Neutrophil (primary cell): ENCODE measurements around the gene ATIC.
"Not testable (repeated sequence)": the region's sequence is repeated elsewhere in the genome, so short reads cannot be mapped to it uniquely, and the experiment has no call there.

Source experiments
- H3K27ac ChIP-seq: fragments of 200-600 bp; sonication (generic); 2 replicates; pipeline ENCODE4 v1.5.1; 2016; ENCODE audit warnings: mild to moderate bottlenecking, moderate library complexity
- H3K27me3 ChIP-seq: fragments of 200-600 bp; sonication (generic); 2 replicates; pipeline ENCODE4 v1.6.0; 2016; ENCODE audit warnings: mild to moderate bottlenecking
- H3K36me3 ChIP-seq: fragments of 200-600 bp; sonication (generic); 2 replicates; pipeline ENCODE4 v1.5.1; 2017
- H3K4me1 ChIP-seq, 2 experiments: fragments of 200-600 bp in 1 of 2; sonication (generic) in 1 of 2; 1 replicate in 1 of 2; 2 replicates in 1 of 2; pipeline versions ENCODE4 v1.5.1 to v1.6.1; 2013 to 2016; ENCODE audit warnings: low read depth in 1 of 2, low read length in 1 of 2, mild to moderate bottlenecking in 1 of 2, moderate library complexity in 1 of 2; ENCODE audit not compliant: control insufficient read depth in 1 of 2, insufficient read depth in 1 of 2
- H3K4me3 ChIP-seq, 2 experiments: fragments of 200-600 bp in 1 of 2; sonication (generic) in 1 of 2; 1 replicate in 1 of 2; 2 replicates in 1 of 2; pipeline ENCODE4 v1.5.1; 2013 to 2016; ENCODE audit warnings: low read depth in 1 of 2, low read length in 1 of 2, mild to moderate bottlenecking in 1 of 2, moderate library complexity in 1 of 2
- H3K9me3 ChIP-seq: fragments of 200-600 bp; sonication (generic); 2 replicates; pipeline ENCODE4 v1.5.1; 2016
- CTCF ChIP-seq: fragments of 200-600 bp; sonication (generic); IDR thresholded peaks from 2 replicates; pipeline ENCODE4 v1.5.1; 2016; ENCODE audit warnings: antibody characterized with exemption

The ATIC gene

GRCh38 chr2:215357660-215358059 lies 45.8 kb downstream of the ATIC start:
- no peaks in the 10 kb centered on the region for H3K4me1 ChIP-seq
- H3K4me3 ChIP-seq: no peak overlapping the region
- no peak overlapping the region for H3K27ac ChIP-seq
- H3K36me3 ChIP-seq: no peaks in the 10 kb centered on the region
- H3K27me3 ChIP-seq: no peaks in the 10 kb centered on the region
- H3K9me3 ChIP-seq: no peaks in the 10 kb centered on the region
- no peak for TF ChIP-seq CTCF

GRCh38 chr2:215358312-215358845 lies 46.5 kb downstream of the ATIC start:
- Histone ChIP-seq H3K27me3 (no peaks in the 10 kb centered on the region), H3K36me3 (no peaks in the 10 kb centered on the region), H3K4me1 (no peaks in the 10 kb centered on the region), H3K27ac (no peak overlapping the region), H3K9me3 (no peaks in the 10 kb centered on the region), H3K4me3 (no peak overlapping the region)
- no peak for TF ChIP-seq CTCF

DNA sequence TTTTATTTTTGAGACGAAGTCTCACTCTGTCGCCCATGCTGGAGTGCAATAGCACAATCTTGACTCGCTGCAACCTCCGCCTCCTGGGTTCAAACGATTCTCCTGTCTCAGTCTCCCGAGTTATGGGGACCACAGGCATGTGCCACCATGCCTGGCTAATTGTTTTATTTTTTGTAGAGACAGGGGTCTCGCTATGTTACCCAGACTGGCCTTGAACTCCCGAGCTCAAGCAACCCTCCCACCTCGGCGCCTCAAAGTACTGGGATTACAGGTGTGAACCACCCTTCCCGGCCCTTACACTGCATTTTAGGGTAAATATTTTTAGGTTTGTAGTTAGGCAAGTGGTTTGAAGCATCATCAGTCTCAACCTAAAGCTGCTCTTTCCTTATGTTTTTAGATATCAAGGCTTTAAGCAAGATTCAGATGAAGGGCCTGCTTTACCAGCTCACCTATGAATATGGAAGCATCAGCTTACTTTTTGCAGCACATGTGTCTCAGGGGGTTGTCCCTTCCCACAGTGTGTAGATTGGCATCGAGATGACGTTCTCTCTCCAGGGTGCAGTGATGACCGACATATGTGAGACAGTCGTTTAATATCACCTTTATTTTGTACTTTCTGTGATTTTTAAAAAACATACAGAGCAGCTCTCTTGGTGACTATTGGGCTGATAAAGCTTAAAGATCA lies 47.2 kb downstream of the ATIC start:
- H3K4me3 ChIP-seq: no peak overlapping the region

GRCh38 chr2:215359576-215359922 lies 47.7 kb downstream of the ATIC start:
- no peak overlapping the region for H3K4me3 ChIP-seq
- H3K4me1 ChIP-seq: no peaks in the 10 kb centered on the region
- H3K9me3 ChIP-seq: no peaks in the 10 kb centered on the region
- no peak for TF ChIP-seq CTCF
- H3K36me3 ChIP-seq: no peaks in the 10 kb centered on the region
- H3K27ac ChIP-seq: no peak overlapping the region
- no peaks in the 10 kb centered on the region for H3K27me3 ChIP-seq

More for the DNA sequence above, 47.2 kb downstream of the ATIC start:
- TF ChIP-seq CTCF: no peak
- Histone ChIP-seq H3K27me3 (no peaks in the 10 kb centered on the region), H3K27ac (no peak overlapping the region), H3K4me1 (no peaks in the 10 kb centered on the region), H3K9me3 (no peaks in the 10 kb centered on the region), H3K36me3 (no peaks in the 10 kb centered on the region)

DNA sequence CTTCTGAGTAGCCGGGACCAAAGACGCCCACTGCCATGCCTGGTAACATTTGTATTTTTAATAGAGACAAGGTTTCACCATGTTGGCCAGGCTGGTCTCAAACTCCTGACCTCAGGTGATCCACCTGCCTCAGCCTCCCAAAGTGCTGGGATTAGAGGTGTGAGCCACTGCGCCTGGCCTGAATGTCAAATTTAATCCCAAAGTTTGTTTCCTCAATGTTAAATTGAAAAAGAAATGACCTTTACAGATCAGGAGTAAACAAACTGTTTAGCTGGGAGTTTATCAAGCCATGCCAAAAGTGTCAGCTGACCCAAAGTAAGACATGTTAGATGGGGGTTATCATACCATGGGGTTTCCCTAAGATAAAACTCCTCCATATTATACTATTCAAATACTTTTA lies 48.2 kb downstream of the ATIC start:
- not testable (repeated sequence) for H3K36me3 ChIP-seq, H3K4me3 ChIP-seq, H3K27me3 ChIP-seq, H3K27ac ChIP-seq, H3K9me3 ChIP-seq, H3K4me1 ChIP-seq

GRCh38 chr2:215360596-215360995 lies 48.7 kb downstream of the ATIC start:
- Histone ChIP-seq H3K36me3 (no peaks in the 10 kb centered on the region), H3K4me1 (no peaks in the 10 kb centered on the region), H3K9me3 (no peaks in the 10 kb centered on the region), H3K27me3 (no peaks in the 10 kb centered on the region), H3K4me3 (no peak overlapping the region), H3K27ac (no peak overlapping the region)
- TF ChIP-seq CTCF: no peak
